NCI-H1092 (cell line): ENCODE data around the gene NOS1.
"Not testable (repeated sequence)": the region's sequence is repeated elsewhere in the genome, so short reads cannot be mapped to it uniquely, and the experiment has no call there.

Experiments
- DNase-seq: peaks from one replicate; lab custom pipeline; 2025; lab: John Stamatoyannopoulos, UW

NOS1 gene

DNA sequence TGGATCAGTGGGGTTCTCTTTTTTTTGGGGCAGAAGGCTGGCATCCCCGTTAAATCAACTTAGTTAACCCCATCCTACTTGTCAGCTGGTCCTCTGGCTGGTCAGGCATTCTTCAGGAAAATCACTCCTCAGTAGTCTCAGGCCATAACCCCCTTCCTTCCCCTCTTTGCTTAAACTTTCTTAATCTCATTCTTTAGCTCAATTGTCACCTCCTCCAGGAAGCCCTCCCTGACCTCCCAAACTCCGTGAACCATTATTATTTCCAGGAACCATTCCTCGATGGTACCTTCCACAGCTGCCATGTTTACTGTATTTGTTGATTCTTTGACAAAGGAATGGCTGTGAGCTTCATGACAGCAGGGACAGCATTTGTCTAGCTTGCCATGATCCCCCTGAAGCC lies 98.7 kb downstream of the NOS1 start:
- DNase-seq: no peak

DNA sequence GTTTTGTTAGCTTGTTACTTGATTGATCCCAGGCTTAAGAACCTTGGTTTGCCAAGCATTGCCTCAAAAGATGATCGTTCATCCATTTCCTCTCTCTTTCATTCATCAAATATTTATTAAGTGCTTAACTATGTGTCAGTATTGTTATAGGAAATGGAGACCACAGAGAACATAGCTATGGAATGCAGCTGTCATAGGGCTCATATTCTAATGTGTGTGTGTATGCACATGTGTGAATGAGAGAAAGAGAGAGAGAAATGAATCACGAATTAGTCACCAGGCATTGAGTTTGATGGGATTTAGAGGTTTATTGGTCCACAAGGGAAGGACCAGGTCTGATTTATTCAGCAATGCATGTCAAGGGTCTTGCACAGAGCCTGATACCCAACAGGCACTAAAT lies 100.2 kb downstream of the NOS1 start:
- DNase-seq: no peak

DNA sequence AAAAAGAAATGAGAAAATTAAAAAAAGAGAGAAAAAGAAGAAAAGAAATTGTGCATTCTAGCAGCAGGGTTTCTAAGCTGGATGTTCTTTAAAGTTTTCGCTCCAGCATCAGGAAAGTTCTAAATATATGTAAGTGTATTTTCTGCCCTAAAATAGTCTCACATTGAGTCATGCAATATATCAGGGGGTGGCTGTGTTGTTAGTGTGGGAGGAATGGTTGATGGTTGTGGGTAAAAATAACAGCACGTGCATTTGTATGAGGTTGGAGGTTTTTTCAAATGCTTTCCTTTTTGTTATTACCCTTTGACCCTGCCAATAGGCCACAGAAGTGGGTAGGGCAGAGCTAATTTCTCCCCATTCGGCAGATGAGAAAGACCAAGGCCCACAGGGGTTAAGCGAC lies 106.0 kb downstream of the NOS1 start:
- DNase-seq: no peak

DNA sequence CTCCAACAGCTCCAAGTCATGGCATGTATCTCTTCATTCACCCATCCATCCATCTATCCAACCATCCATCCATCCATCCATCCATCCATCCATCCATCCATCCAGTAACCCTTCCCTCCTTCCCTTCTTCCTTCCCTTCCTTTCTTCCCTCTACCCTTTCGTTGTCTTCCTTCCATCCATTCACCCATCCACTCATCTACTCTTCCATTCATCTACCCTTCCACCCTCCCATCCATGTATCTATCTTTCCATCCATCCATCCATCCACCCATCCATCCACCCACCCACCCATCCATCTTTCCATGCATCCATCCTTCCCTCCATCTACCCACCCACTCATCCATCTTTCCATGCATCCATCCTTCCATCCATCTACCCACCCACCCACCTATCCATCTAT lies 117.9 kb downstream of the NOS1 start:
- no peak for DNase-seq

DNA sequence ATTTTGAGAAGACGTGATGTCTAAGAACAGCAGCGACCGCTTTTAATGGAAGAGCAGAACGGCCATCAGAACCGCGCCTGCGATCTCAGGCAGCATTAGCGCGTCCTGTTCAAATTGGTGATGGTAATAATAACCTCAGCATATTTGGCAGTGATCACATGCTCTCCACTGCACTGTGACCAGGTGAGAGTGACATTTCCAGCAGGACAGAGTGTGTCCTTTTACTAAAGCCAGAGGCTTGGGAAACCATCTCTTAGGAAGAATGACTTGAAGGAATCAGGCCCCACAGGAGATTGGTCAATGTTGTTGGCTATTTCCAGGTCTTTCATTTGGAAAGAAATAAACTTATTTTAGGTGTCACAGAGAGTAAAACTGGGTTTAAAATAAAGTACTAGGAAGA lies 119.7 kb downstream of the NOS1 start:
- no peak for DNase-seq

DNA sequence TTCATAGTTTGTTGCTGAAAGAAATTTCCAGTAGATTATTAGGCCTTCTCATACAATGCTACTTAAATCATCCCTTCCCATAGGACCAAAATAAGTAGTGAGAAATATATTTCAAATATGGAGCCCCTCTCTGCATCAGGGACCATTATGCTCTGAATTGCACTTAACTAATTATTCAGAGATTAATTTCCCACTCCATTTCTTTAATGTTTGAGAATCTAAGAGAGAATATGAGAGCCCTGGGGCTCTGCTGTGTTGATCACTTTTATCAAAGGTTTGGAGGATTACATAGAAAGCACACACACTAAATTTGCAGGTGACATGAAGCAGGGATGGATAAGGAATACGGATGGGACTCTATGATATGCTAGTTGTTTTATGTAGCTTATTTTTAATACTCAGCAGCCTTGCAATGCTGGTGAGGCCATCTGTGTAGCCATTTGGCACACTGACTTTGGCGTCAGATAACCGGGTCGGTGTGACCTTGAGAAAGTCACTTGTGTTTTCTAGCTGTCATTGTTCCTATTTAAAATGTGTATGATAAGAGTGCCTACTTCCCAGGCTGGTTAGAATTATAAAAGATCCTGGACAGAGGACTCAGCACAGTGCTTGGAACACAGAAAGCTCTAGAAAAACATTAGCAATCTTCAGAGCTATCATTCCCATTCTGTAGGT lies 121.2 kb downstream of the NOS1 start:
- DNase-seq: no peak

DNA sequence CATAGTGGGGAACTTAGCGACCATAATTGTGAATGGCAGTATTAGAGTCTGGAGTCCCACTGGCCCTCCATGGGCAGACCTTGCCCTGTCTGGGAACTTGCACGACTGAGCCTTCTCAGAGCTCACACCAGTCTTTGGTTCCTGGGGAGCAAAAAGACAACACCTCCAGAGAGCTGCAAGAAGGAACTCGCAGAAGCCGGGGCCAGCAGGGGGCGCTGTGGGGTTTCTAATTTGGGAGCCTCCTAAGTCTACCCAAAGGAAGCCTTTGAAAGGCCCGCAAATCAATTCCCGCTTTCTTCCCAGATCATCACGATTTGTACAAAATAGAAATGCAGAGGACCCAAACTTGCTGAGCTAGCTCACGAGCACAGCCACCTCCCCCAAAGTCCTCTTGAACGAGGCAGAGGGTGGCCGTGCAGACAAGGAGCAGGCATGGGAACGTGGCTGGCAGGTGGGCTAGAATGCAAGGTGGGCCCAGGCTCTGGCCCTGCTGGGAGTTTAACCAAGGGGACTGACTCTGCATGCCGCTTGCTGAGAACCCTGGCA lies 124.9 kb downstream of the NOS1 start:
- peak; percentile 66 for DNase-seq

DNA sequence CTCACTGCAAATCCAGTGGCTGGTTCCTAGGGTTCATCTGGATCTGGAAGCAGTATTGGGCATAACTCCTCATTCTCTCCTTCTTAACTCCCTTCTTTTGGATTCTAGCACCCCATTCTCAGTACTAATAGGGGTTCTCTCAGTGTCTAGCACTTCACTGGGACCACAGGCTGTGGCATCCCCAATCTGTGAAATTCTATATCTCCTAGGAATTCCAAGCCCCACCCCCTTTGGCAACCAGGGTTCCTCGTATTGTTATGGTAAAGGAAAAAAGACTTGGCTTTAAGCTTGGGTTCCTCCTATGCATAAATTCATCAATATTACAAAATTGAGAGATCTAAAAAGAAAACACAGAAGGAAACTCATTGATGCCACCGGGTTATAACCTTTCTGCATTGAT lies 126.2 kb downstream of the NOS1 start:
- DNase-seq: no peak

DNA sequence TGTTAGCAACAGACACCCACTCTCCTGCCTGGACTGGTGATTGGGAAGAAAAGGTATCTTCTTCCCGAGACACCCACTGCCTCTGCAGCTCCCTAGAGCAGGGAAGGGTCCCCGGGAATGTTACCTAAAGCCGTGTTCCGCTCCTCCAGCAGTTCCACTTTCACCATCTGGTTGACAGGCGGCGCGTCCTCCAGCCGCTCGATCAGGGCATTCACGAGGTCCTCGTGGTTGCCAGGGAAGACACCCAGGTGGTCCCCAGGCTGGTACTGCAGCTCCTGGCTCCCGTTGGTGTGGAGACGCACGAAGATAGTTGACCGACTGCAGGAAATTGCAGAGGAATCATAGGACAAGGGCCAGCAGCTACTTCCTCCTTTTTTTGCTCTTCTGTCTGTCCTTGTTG lies 127.0 kb downstream of the NOS1 start:
- no peak for DNase-seq

DNA sequence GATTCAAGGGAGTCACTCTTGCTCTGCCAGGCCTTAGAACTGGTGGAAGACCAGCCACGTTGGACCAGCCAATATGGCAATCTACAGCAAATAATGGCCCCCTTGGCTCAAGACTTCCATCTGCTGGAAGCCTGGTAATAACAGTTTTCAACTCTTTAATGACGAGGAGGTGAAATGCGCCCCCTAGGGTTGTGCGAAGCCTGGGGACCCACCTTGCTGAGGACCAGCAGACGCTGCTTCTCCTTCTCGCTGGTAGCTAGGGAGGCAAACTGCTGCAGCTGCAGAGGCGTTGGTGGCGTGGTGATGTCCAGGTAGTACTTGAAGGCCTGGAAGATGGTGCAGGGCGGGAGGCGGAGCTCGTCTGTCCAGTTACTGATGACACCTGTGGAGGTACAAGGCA lies 129.7 kb downstream of the NOS1 start:
- no peak for DNase-seq

DNA sequence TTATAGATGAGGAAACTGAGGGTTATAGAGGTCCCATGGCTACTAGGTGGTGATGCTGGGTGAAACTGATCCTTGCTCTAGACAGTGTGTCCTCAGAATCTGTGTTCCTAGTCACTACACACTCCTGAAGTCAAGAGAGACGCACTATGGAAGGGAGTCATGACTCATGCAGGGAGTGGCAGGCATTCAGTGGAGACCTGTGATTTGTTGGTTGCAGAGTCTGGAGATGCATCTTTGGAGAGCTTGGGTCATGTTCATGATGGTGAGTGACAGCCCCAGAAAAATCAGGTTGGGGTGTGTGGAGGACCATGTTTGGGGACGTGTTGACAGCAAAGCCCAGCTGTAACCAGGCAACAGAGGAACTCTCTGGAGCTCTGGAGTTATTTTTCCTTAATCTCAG lies 133.2 kb downstream of the NOS1 start:
- DNase-seq: no peak

DNA sequence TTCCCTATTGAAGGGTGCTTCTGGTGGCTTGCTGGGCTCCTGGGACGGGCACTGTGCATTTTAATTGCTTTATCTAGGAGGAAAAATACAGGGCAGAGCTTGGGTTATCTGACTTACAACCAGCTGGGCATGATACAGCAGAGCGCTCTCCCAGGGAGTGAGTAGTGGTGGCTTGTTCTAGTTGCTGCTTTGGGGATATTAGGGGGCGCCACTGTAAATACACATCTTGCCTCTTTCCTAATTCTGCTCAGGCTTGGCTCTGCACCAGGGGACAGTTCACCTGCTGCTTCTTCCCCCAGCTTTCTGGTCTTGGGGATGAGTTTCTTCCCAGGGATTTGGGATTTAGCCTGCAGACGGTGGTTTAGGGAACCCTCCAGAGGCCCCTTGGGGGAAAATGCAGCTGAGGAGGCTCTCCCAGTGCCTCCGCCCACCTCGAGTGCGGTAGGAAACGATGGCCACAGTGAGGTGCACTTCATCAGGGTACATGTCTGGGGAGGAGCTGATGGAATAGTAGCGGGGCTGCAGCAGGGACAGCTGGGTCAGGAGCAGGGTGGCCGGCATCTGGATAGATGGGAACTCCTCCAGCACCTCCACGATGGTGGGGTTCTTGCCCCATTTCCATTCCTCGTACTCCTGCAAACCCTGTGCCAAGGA lies 134.3 kb downstream of the NOS1 start:
- no peak for DNase-seq

DNA sequence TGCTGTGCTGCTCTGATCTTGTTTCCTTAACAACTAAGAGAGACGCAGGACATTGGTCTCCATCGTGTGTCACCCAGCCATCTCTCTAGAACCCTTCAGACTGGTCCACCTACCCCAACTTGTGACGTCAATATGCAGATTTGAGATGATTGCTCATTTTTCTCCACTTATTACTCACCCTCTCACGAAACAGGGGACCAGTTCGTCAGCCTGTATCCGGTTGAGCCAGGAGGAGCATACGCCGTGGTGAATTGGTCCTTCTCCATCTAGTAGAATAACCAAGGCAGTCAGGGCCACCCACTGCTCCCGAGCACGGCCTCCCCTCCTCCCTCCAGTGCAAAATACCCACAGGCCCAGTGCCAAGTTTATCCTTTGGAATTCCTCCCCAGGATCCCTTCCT lies 134.9 kb downstream of the NOS1 start:
- no peak for DNase-seq

DNA sequence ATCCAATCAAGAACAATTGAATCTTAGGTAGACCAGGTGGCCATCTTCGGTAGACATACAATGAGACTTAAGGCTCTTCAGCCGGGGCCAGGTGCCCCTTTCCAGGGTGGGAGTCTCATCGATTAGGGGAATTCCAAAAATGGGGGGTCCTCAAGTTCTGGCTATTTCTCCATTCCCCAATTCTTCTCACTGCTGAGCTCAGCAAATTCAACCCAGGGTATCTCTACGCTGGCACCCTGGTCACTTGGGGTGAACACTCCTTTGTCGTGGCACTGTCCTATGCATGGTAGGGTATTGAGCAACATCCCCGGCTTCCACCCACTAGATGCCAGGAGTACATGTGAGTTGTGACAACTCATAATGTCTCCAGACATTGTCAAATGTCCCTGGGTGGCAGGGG lies 136.2 kb downstream of the NOS1 start:
- DNase-seq: no peak

DNA sequence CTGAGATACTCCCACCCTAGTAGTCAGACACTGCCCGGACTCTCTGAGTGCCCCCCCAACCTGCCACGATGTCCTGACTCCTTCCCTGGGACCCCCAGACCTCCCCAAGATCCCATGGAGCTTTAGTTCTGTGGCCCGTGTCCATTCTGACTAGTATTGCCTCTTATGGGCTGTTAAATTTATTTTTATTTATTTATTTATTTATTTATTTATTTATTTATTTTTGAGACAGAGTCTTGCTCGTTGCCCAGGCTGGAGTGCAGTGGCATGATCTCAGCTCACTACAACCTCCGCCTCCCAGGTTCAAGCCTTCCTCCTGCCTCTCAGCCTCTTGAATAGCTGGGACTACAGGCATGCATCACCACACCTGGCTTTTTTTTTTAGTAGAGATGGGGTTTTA lies 140.5 kb downstream of the NOS1 start:
- DNase-seq: not testable (repeated sequence)

DNA sequence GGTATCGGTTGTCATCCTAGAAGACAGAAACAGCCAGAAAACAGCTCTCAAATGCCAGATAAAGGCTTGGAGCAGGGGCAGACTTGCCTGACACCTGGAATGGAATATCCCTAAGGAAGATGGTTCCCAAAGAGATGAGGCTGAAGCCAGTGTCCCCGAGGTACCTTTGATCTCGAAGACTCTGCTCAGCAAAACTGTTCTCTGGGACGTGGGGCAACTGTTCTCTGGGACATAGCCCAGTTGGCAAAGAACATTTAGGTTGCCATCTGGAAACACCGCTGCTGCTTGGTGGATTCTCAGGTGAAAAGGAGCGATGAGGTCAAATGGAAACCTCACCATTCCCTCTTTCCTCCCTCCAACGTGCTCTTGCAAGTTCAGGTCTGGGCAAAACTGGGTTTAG lies 143.3 kb downstream of the NOS1 start:
- no peak for DNase-seq

DNA sequence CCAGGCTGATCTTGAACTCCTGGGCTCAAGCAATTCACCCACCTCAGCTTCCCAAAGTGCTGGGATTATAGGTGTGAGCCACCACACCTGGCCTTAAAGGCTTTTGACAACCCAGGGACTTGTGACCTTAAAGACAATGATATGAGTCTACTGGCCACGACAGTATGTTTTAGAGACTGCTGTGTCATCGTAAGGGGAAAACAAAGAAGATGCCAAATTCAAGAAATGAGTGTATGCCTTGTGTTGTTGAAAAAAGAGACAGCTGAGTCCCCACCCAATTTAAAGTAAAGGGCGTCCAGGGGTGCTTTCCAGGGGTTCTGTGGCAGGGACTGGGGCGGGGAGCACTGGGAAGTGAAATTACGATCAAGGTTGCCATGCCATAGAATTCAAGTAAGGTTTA lies 144.7 kb downstream of the NOS1 start:
- no peak for DNase-seq

DNA sequence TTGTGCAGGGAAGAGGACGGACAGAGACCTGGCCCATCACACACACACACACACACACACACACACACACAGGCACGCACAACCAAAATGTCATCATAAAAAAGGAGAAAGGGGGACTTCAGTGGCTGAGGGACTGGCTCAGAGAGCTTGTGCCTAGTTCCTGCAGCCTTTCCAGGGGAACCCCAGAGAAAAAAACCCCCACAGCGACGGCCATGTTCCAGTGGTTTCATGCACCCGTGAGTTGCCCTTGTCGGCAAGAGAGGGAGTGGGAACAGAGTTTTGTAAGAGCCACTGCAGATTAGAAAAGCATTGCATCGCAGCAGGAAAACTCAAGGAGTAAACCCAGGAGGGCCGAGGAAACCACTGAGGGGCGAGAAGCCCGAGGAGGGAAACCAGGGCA lies 146.6 kb downstream of the NOS1 start:
- no peak for DNase-seq

DNA sequence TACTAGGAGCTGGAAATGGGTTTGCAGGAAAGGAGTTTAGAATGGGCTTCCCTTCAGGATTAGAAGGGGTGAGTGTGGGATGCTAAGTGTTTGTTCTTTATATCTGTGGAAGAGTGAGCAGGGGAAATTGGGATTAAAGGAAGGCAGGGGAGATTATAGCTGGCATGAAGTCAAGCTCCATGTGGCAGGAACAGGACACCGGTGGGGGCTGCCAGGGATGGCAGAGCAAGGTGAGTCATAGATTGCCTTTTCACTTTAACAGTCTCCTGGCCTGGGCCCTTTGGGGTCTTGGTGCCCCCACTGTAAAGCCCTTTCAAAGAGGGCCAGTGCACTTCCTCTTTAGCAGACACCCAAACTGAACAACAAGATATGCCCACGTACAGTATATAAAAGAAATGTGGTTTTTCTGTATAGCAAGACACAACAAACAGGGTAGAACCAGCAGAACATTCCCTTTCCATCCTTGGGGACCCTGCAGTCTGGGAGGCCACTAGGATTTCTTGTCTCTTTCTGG lies 148.1 kb downstream of the NOS1 start:
- no peak for DNase-seq

DNA sequence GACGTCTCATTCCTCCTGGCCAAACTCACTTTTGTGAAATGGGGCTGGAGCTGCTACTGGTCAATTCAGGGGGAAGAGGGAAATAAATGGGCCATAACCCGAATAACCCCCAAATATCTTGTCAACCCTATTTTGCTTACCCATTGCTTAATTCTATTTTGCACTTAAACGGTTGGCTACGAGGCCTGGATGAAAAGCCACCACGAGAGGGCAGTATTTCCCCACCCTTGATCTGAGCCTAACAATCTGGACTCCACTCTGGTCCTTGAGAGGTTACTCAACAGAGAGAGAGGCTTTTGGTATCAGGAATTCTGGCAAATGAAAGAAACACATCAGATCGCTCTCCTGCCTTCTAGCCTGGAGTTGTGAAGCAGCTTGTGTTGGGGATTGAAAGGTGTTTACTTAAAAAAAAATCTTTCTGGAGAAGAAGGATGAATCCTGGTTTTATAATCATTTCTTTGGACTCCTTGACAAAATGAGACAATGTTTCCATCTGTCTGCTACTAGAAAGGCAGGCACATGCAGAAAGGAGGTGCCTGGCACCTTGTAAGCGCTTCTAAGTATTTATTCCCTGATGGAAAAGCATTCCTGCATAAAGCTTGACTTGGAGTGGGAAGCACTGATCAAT lies 148.7 kb downstream of the NOS1 start:
- peak; percentile 57 for DNase-seq

DNA sequence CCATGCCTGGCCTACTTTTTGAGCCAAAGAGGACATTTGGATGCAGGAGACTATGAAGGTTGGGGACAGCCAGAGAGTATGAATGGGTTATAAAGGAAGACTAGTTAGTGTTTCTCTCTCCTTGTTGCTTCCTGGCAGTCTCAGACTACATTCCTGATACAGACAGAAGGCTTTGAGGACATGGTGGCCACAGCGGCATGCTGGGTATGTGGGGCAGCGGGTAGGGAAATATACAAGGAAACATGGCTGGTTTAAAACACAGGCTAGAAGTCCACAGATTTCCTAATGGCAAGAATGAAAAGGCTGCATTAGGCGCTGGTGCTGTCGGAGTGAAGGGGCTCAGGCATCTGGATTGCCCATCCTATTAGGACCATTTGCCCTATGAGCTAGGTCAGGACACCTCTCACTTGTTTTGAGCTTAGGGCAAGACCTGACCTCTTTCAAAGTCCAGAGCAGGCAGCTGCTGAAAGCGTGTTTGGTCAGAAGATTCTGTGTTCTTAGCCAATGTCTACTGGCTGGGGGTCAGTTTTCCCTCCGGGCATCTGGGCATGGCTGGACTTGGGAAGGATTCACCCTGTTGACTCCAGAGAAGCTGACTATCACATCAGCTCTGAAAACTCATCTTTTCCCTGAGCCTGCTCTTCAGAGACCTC lies 151.0 kb downstream of the NOS1 start:
- DNase-seq: no peak

DNA sequence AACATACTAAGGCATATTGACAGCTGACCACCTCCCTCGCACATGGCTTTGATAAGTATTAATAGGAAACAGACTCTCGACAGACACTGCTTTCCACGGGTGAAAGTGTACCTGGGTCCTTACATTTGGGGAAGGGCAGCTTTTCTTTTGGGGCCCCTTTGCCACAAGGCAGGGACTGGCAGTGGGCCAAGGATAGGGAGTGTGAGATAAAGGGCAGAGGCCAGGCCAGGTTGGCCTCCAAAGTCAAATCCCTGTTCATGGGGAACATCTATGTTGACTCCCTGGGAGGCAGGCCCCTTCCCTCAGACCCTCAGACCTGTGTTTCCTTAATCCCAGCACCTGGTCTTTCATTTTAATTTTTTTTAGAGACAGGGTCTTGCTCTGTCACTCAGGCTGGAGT lies 151.8 kb downstream of the NOS1 start:
- no peak for DNase-seq
